ENCODE measurements around the gene SMYD3.

DNA sequence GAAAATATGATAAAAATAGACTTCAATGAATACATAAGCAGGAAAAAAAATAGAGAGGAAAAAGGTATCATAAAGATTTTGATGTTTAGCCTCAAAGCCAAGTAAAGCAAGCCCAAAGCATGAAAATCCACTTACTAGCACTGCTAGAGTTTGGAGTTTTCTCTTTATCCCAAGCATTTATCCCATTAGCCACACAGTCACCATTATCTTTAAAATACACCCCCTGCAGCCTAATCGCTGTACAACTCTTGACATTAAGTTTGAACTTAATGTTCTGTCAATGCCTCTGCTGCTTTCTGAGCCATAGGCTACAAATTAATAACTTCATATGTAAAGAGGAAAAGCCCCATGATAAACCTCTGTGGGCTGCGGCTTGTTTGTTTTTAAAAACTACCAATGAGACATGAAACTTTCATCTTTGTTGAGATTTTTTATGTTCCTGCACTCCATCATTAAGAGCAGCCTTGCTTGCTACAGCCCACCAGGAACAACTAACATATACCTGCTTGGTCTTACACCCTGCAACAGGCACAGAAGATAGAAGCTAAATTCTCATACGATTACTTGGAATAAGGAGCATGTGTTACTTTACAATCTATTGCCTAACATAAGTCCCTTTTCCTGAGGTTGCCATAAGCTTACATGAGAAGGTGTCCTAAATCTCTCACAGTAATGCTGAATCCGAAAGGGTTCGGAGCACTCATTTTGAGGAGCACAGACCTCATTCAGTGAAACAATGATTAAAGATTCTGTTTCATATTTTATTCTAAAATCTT lies 202.4 kb downstream of the SMYD3 start:
- no peak for TF ChIP-seq SUZ12 (IDR thresholded peaks at IDR 0.05; ENCODE audit: extremely low read depth, insufficient read depth, insufficient read length)
- no peak for TF ChIP-seq YY1 (IDR thresholded peaks at IDR 0.05; ENCODE audit: insufficient read depth, insufficient read length)
